NCI-H146 (cell line): ENCODE data around the gene CCDC195.

Source experiments
- DNase-seq: peaks from one replicate; lab custom pipeline; 2025; lab: John Stamatoyannopoulos, UW

CCDC195 gene

GRCh38 chr2:224716201-224716600, at the start of gene CCDC195:
Gene CCDC195, minus strand, starts transcription at chr2:224716365. Its CDS starts 0 bp downstream, at chr2:224716365.
- no peak for DNase-seq

GRCh38 chr2:224764565-224765236, 48.5 kb upstream of the CCDC195 start:
- no peak for DNase-seq

- no peak for DNase-seq
Measured at GRCh38 chr2:224757934-224758548, 41.9 kb upstream of the CCDC195 start.

- no peak for DNase-seq
Measured at GRCh38 chr2:224753743-224754540, 37.8 kb upstream of the CCDC195 start.

- DNase-seq, result no peak
Measured at GRCh38 chr2:224751996-224752698, 36.0 kb upstream of the CCDC195 start.

GRCh38 chr2:224749136-224749535, 33.0 kb upstream of the CCDC195 start:
- no peak for DNase-seq

- DNase-seq, result no peak
Measured at GRCh38 chr2:224747765-224748164, 31.6 kb upstream of the CCDC195 start.

- DNase-seq, result no peak
Measured at GRCh38 chr2:224736227-224736626, 20.1 kb upstream of the CCDC195 start.

- no peak for DNase-seq
Measured at GRCh38 chr2:224734949-224735348, 18.8 kb upstream of the CCDC195 start.

GRCh38 chr2:224731665-224732064, 15.5 kb upstream of the CCDC195 start:
- no peak for DNase-seq

- no peak for DNase-seq
Measured at GRCh38 chr2:224729435-224729834, 13.3 kb upstream of the CCDC195 start.

- DNase-seq, result no peak
Measured at GRCh38 chr2:224724331-224724730, 8.2 kb upstream of the CCDC195 start.

GRCh38 chr2:224723586-224724217, 7.5 kb upstream of the CCDC195 start:
- DNase-seq, result no peak

GRCh38 chr2:224722770-224723169, 6.6 kb upstream of the CCDC195 start:
- no peak for DNase-seq

GRCh38 chr2:224722250-224722649, 6.1 kb upstream of the CCDC195 start:
- no peak for DNase-seq

- DNase-seq, result no peak
Measured at GRCh38 chr2:224716921-224717320, 756 bp upstream of the CCDC195 start.

GRCh38 chr2:224711859-224712665, 4.1 kb downstream of the CCDC195 start:
- no peak for DNase-seq

GRCh38 chr2:224711381-224711780, 4.8 kb downstream of the CCDC195 start:
- no peak for DNase-seq

GRCh38 chr2:224709301-224709700, 6.9 kb downstream of the CCDC195 start:
- no peak for DNase-seq

- DNase-seq, result no peak
Measured at GRCh38 chr2:224694502-224694901, 21.7 kb downstream of the CCDC195 start.

- no peak for DNase-seq
Measured at GRCh38 chr2:224691563-224691962, 24.6 kb downstream of the CCDC195 start.
